SIG-M5 (cell line): ENCODE measurements around the gene NEIL1.
"Not testable (repeated sequence)": the region's sequence is repeated elsewhere in the genome, so short reads cannot be mapped to it uniquely, and the experiment has no call there.

Experiments used
- DNase-seq: peaks from one replicate; lab custom pipeline; 2025; lab: John Stamatoyannopoulos, UW

Gene NEIL1

GRCh38 chr15:75333654-75334419 is 13.0 kb upstream of the NEIL1 start:
- not testable (repeated sequence) for DNase-seq

GRCh38 chr15:75335313-75335704 is 11.5 kb upstream of the NEIL1 start:
- no peak for DNase-seq

GRCh38 chr15:75335705-75336355 is 11.0 kb upstream of the NEIL1 start, which contains the start of gene COMMD4:
Gene COMMD4 (plus strand): TSS chr15:75336063. CDS start chr15:75336090, 27 bp downstream.
- DNase-seq: no peak

- no peak for DNase-seq
Measured at GRCh38 chr15:75338661-75339240, 8.1 kb upstream of the NEIL1 start.

GRCh38 chr15:75339531-75340240 is 7.2 kb upstream of the NEIL1 start:
- no peak for DNase-seq

GRCh38 chr15:75342221-75342620 is 4.6 kb upstream of the NEIL1 start:
- no peak for DNase-seq

- DNase-seq: not testable (repeated sequence)
Measured at GRCh38 chr15:75343953-75344352, 2.9 kb upstream of the NEIL1 start.

GRCh38 chr15:75347222-75348033 is 589 bp downstream of the NEIL1 start:
- DNase-seq: no peak

GRCh38 chr15:75348034-75348561 is 1.3 kb downstream of the NEIL1 start:
- DNase-seq: no peak

GRCh38 chr15:75348562-75349350 is 1.9 kb downstream of the NEIL1 start:
- DNase-seq: no peak

GRCh38 chr15:75349351-75349669 is 2.5 kb downstream of the NEIL1 start:
- DNase-seq: not testable (repeated sequence)

- no peak for DNase-seq
Measured at GRCh38 chr15:75349851-75350588, 3.2 kb downstream of the NEIL1 start.

GRCh38 chr15:75350601-75351361 is 3.9 kb downstream of the NEIL1 start:
- no peak for DNase-seq

GRCh38 chr15:75352186-75353080 is 5.6 kb downstream of the NEIL1 start:
- no peak for DNase-seq

GRCh38 chr15:75353604-75354003 is 6.8 kb downstream of the NEIL1 start:
- DNase-seq: no peak

- DNase-seq: no peak
Measured at GRCh38 chr15:75354454-75354853, 7.6 kb downstream of the NEIL1 start.

GRCh38 chr15:75355369-75355768 is 8.5 kb downstream of the NEIL1 start:
- no peak for DNase-seq

- no peak for DNase-seq
Measured at GRCh38 chr15:75356006-75356405, 9.2 kb downstream of the NEIL1 start.
